ENCODE measurements around the gene SRGAP3. TPM values are rescaled to one million over a fixed set of nuclear protein-coding genes. Genes with fewer than 3 reads are reported as not detected.

The SRGAP3 gene
- total and polyA plus RNA-seq, 2 experiments from 2014 or later = 0.89 to 1.7 TPM

DNA sequence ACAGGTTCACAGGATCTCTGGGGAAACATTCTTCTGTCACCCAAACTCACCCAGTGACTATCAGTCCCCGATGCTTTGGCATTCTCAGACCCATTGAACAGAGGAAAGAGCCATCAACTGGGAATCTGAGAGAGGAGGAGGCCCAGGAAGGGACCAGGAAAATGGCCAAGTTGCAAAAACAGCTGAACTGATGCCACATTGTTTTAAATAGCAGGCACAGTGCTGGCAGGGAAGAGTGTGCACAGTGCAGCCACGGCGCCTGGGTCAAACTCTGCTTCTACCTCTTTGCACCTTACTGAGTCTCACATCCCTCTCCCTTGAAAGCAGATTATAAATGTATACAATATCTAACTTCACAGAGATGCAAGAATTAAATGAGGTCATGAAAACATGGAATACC lies 66.4 kb downstream of the SRGAP3 start:
- peak; percentile 9 for DNase-seq
- no peaks in the 10 kb centered on the region for H3K79me2 ChIP-seq (ENCODE audit: insufficient read depth)
- no peak overlapping the region for H3K4me2 ChIP-seq (ENCODE audit: unreplicated experiment)
- H3K4me3 ChIP-seq = no peak overlapping the region
- H3K9ac ChIP-seq = no peak overlapping the region
- H3K27ac ChIP-seq = no peak overlapping the region
- H3K4me1 ChIP-seq (ENCODE audit: insufficient read depth) = no peaks in the 10 kb centered on the region
- H3K9me2 ChIP-seq (ENCODE audit: insufficient read depth) = no peaks in the 10 kb centered on the region
- no peaks in the 10 kb centered on the region for H3F3A ChIP-seq (ENCODE audit: insufficient read depth)
- TF ChIP-seq EZH2phosphoT487 (IDR thresholded peaks at IDR 0.05; ENCODE audit: insufficient read depth, low read depth) = no peak
- TF ChIP-seq EZH2 (IDR thresholded peaks at IDR 0.05; ENCODE audit: insufficient read depth, poor library complexity, severe bottlenecking) = no peak
- H2AFZ ChIP-seq = no peak overlapping the region
- peaks cover 15% of the 10 kb centered on the region for H3K27me3 ChIP-seq (replicated peaks; ENCODE audit: insufficient read depth)
- H4K20me1 ChIP-seq (ENCODE audit: insufficient read depth) = no peaks in the 10 kb centered on the region
- in situ Hi-C loops (cut with MboI) = no loop called here
- WGBS, 2 experiments (ENCODE audit: low coverage in 1 of 2, low lambda C conversion rate in 2 of 2, missing lambda C conversion rate in 2 of 2) = 14% methylated on average over 3 of the region's 3 CpGs
- H3K36me3 ChIP-seq (ENCODE audit: low read depth) = no peaks in the 10 kb centered on the region
- no peaks in the 10 kb centered on the region for H3K9me3 ChIP-seq (ENCODE audit: low read depth)

- H3K36me3 ChIP-seq (ENCODE audit: low read depth) = no peaks in the 10 kb centered on the region
- no peak for DNase-seq
- no peak overlapping the region for H3K4me2 ChIP-seq (ENCODE audit: unreplicated experiment)
- H3K4me1 ChIP-seq (ENCODE audit: insufficient read depth) = no peaks in the 10 kb centered on the region
- in situ Hi-C loops (cut with MboI) = no loop called here
- H3K4me3 ChIP-seq = no peak overlapping the region
- WGBS, 2 experiments (ENCODE audit: low coverage in 1 of 2, low lambda C conversion rate in 2 of 2, missing lambda C conversion rate in 2 of 2) = 79 to 84% methylated on average over 6 of the region's 6 CpGs
- no peaks in the 10 kb centered on the region for H3K9me2 ChIP-seq (ENCODE audit: insufficient read depth)
- no peaks in the 10 kb centered on the region for H3F3A ChIP-seq (ENCODE audit: insufficient read depth)
- TF ChIP-seq EZH2 (IDR thresholded peaks at IDR 0.05; ENCODE audit: insufficient read depth, poor library complexity, severe bottlenecking) (no peak), EZH2phosphoT487 (IDR thresholded peaks at IDR 0.05; ENCODE audit: insufficient read depth, low read depth) (no peak)
- H3K9ac ChIP-seq = no peak overlapping the region
- H4K20me1 ChIP-seq (ENCODE audit: insufficient read depth) = no peaks in the 10 kb centered on the region
- no peaks in the 10 kb centered on the region for H3K9me3 ChIP-seq (ENCODE audit: low read depth)
- H3K79me2 ChIP-seq (ENCODE audit: insufficient read depth) = no peaks in the 10 kb centered on the region
- peaks cover 8% of the 10 kb centered on the region for H3K27me3 ChIP-seq (replicated peaks; ENCODE audit: insufficient read depth)
- H3K27ac ChIP-seq = no peak overlapping the region
- H2AFZ ChIP-seq = no peak overlapping the region
These were observed 68.7 kb downstream of the SRGAP3 start for GRCh38 chr3:9180764-9181117.

DNA sequence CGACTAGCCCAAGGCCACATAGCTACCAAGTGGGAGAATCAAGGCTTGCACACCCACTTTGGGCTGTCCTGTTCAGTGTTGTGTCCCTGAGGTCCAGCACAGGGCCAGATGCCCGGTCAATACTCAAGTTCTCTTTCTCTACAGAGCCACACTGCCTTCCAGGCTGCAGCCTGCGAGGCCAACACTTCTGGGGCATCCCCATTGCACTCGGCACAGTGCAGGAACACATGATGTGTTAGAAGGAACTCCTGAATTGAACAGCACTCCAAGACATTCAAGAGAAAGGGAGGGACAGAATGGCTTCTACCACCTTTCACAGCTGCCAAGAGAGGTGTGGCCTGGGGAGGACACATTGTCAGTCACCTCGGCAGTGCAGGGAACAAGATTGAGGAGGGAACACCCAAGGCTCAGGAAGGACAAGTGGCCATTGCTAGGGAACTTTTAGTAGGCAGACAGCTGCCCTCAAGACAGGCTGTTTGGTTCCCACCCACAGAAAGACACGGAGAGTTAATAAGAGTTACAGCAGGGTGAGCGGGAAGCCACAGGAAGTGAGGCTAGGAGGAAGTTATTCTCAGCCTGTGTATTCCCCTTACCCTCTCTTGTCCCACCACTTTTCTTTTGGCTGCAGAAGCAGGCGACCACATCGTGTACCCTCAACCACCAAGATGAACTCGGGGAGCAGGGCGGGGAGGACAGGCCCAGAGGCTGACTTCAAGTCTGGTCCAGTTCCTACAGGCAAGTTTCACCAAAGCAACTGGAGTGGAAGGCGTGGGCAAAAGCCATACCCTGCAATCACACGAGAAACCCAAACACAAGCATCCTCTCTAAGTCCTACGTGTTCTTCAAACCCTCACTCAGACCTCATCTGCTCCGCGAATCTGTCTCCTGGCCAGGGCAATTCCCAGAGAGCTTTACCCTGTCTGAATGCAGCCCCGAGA lies 69.4 kb downstream of the SRGAP3 start:
- no peaks in the 10 kb centered on the region for H3K36me3 ChIP-seq (ENCODE audit: low read depth)
- DNase-seq = no peak
- no peaks in the 10 kb centered on the region for H3K79me2 ChIP-seq (ENCODE audit: insufficient read depth)
- no peaks in the 10 kb centered on the region for H3F3A ChIP-seq (ENCODE audit: insufficient read depth)
- no peak overlapping the region for H3K9ac ChIP-seq
- peaks cover 3% of the 10 kb centered on the region; the same call in 1 of the 2 replicates for H3K4me1 ChIP-seq (ENCODE audit: insufficient read depth)
- H4K20me1 ChIP-seq (ENCODE audit: insufficient read depth) = no peaks in the 10 kb centered on the region
- H3K27me3 ChIP-seq (replicated peaks; ENCODE audit: insufficient read depth) = peaks cover 8% of the 10 kb centered on the region
- 60 to 63% methylated on average over 17 of the region's 17 CpGs for WGBS, 2 experiments (ENCODE audit: low coverage in 1 of 2, low lambda C conversion rate in 2 of 2, missing lambda C conversion rate in 2 of 2)
- TF ChIP-seq EZH2 (IDR thresholded peaks at IDR 0.05; ENCODE audit: insufficient read depth, poor library complexity, severe bottlenecking) (no peak), EZH2phosphoT487 (IDR thresholded peaks at IDR 0.05; ENCODE audit: insufficient read depth, low read depth) (no peak)
- no peak overlapping the region for H3K4me2 ChIP-seq (ENCODE audit: unreplicated experiment)
- no peaks in the 10 kb centered on the region for H3K9me2 ChIP-seq (ENCODE audit: insufficient read depth)
- H3K27ac ChIP-seq = no peak overlapping the region
- H3K9me3 ChIP-seq (ENCODE audit: low read depth) = no peaks in the 10 kb centered on the region
- H2AFZ ChIP-seq = no peak overlapping the region
- in situ Hi-C loops (cut with MboI) = no loop called here
- H3K4me3 ChIP-seq = no peak overlapping the region

DNA sequence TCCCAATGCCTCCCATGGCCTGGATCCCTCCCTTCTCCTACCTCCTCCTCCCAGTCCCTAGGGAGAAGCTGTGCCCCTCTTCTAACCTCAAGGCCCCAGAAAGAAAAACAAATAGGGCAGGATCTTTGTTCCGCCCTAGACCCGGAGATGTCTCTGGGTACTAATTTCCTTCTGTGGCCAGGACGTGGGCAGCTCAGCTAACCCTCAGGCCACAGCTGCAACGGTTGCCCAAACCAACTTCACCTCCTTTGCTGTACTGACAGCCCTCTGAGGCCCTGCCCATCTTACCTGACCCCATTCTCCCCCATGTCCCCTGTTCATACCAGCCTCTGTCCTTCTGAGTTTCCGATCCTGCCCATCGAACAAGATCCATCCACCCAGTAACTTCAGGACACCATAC lies 70.7 kb downstream of the SRGAP3 start:
- in situ Hi-C loops (cut with MboI) = no loop called here
- 64 to 76% methylated on average over 5 to 6 of the region's 6 CpGs for WGBS, 2 experiments (ENCODE audit: low coverage in 1 of 2, low lambda C conversion rate in 2 of 2, missing lambda C conversion rate in 2 of 2)

More for the DNA sequence above, 70.7 kb downstream of the SRGAP3 start:
- no peaks in the 10 kb centered on the region for H3K79me2 ChIP-seq (ENCODE audit: insufficient read depth)
- peaks cover 3% of the 10 kb centered on the region; the same call in 1 of the 2 replicates for H3K4me1 ChIP-seq (ENCODE audit: insufficient read depth)
- no peak overlapping the region for H3K9ac ChIP-seq
- H3K4me3 ChIP-seq = no peak overlapping the region
- no peaks in the 10 kb centered on the region for H4K20me1 ChIP-seq (ENCODE audit: insufficient read depth)
- no peaks in the 10 kb centered on the region for H3K27me3 ChIP-seq (replicated peaks; ENCODE audit: insufficient read depth)
- no peak overlapping the region for H2AFZ ChIP-seq
- H3K36me3 ChIP-seq (ENCODE audit: low read depth) = no peaks in the 10 kb centered on the region
- no peaks in the 10 kb centered on the region for H3F3A ChIP-seq (ENCODE audit: insufficient read depth)
- H3K27ac ChIP-seq = no peak overlapping the region
- no peak for DNase-seq
- H3K9me2 ChIP-seq (ENCODE audit: insufficient read depth) = no peaks in the 10 kb centered on the region
- no peak for TF ChIP-seq EZH2phosphoT487 (IDR thresholded peaks at IDR 0.05; ENCODE audit: insufficient read depth, low read depth)
- TF ChIP-seq EZH2 (IDR thresholded peaks at IDR 0.05; ENCODE audit: insufficient read depth, poor library complexity, severe bottlenecking) = no peak
- H3K9me3 ChIP-seq (ENCODE audit: low read depth) = no peaks in the 10 kb centered on the region
- H3K4me2 ChIP-seq (ENCODE audit: unreplicated experiment) = no peak overlapping the region
